K562 (cell line): ENCODE measurements around the gene POLRMT. TPM values are rescaled to one million over a fixed set of nuclear protein-coding genes. Genes with fewer than 3 reads are reported as not detected.

Experiments used
- ARNT ChIP-seq, 2 experiments: fragments of 450-650 bp; IDR thresholded peaks; 2 replicates each; pipeline ENCODE4 v1.6.1; 2016; ENCODE audit warnings: mild to moderate bottlenecking in 1 of 2
- ATF1 ChIP-seq, 2 experiments: fragments of 450-650 bp in 1 of 2; IDR thresholded peaks; 2 replicates each; pipeline ENCODE4 v1.6.1; 2016; ENCODE audit warnings: missing compliant biosample characterization in 1 of 2, missing genetic modification characterization in 1 of 2
- HNRNPH1 ChIP-seq: fragments of 200-400 bp; formaldehyde crosslinking; optimal IDR thresholded peaks from 2 replicates; pipeline ENCODE3; 2017; ENCODE audit warnings: low read depth, mild to moderate bottlenecking, low read length, moderate library complexity
- MAFK ChIP-seq: IDR thresholded peaks from 2 replicates; pipeline ENCODE4 v1.6.1; 2011; ENCODE audit warnings: low read length, improper control_type of control experiment
- MCM2 ChIP-seq: fragments of 450-650 bp; IDR thresholded peaks from 2 replicates; pipeline ENCODE4 v1.6.1; 2017; ENCODE audit warnings: low read depth, mild to moderate bottlenecking
- NRF1 ChIP-seq, 2 experiments: fragments of 450-650 bp; IDR thresholded peaks in 1 of 2; conservative IDR thresholded peaks in 1 of 2; 2 replicates each; pipeline ENCODE4 v1.6.1; 2014; ENCODE audit warnings: mild to moderate bottlenecking in 2 of 2
- POLR2G ChIP-seq: fragments of 200-400 bp; formaldehyde crosslinking; IDR thresholded peaks from 2 replicates; pipeline ENCODE4 v1.6.1; 2017; ENCODE audit warnings: low read depth, mild to moderate bottlenecking, antibody characterized with exemption, low read length, moderate library complexity
- RCOR1 ChIP-seq, 2 experiments: IDR thresholded peaks; 2 replicates each; pipeline ENCODE4 v1.6.1; 2012; ENCODE audit warnings: low read depth in 2 of 2, low read length in 2 of 2, borderline replicate concordance in 1 of 2, improper control_type of control experiment in 1 of 2
- SREBF2 ChIP-seq: sonication (generic); formaldehyde crosslinking; IDR thresholded peaks from 2 replicates; pipeline ENCODE4 v1.4.0; 2020; ENCODE audit warnings: mild to moderate bottlenecking, missing genetic modification reagents
- ZNF23 ChIP-seq: fragments of 250-450 bp; sonication (Bioruptor Pico); IDR thresholded peaks from 2 replicates; pipeline ENCODE4 v1.4.0; 2020; ENCODE audit warnings: mild to moderate bottlenecking
- ZNF347 ChIP-seq: fragments of 450-650 bp; formaldehyde crosslinking; IDR thresholded peaks from 2 replicates; pipeline ENCODE4 v1.4.0; 2020; ENCODE audit warnings: low read depth, mild to moderate bottlenecking, moderate library complexity
- ZNF384 ChIP-seq: IDR thresholded peaks from 2 replicates; pipeline ENCODE4 v1.6.1; 2012; ENCODE audit warnings: low read depth, low read length, improper control_type of control experiment
- polyA plus RNA-seq, 8 experiments: library from polyadenylated mRNA; depleted of rRNA in 4 of 8; stranded (reverse) in 5 of 8; unstranded in 3 of 8; fragments of >200 nt; fragmentation: Nextera tagmentation in 2 of 8; fragmentation: Illumina TruSeq in 1 of 8; extraction: Ambion mirVana in 2 of 8; extraction: Trizol in 1 of 8; gene quantifications; 2 replicates each; pipeline versions ENCODE4 v1.2.1 to v1.2.3, GENCODE V29; 2011 to 2014; ENCODE audit warnings: inconsistent platforms in 1 of 8, missing spikeins in 1 of 8
- total RNA-seq, 7 experiments: library from RNA; depleted of rRNA in 6 of 7; stranded (reverse); fragments of >200 nt in 6 of 7; fragmentation: Illumina TruSeq in 2 of 7; extraction: Trizol in 2 of 7; gene quantifications; 2 replicates each; pipeline versions ENCODE4 v1.2.1 to v1.2.3, GENCODE V29; 2011 to 2021; ENCODE audit warnings: low replicate concordance in 1 of 7
- TF ChIP-seq, protein P1 (sequence below): fragments of 200-800 bp; sonication (Bioruptor generic); IDR thresholded peaks from 2 replicates; pipeline ENCODE4 v1.6.1; 2016; ENCODE audit warnings: missing genetic modification characterization, missing compliant biosample characterization
- TF ChIP-seq, protein P2 (sequence below): fragments of 250-450 bp; sonication (Bioruptor Pico); IDR thresholded peaks from 2 replicates; pipeline ENCODE4 v1.4.0; 2020; ENCODE audit warnings: borderline replicate concordance
- TF ChIP-seq, protein P3 (sequence below): fragments of 450-650 bp; formaldehyde crosslinking; IDR thresholded peaks from 2 replicates; pipeline ENCODE4 v1.4.0; 2022; ENCODE audit warnings: mild to moderate bottlenecking, moderate library complexity
- TF ChIP-seq, protein P4 (sequence below): sonication (generic); formaldehyde crosslinking; IDR thresholded peaks from 2 replicates; pipeline ENCODE4 v1.8.1; 2023; ENCODE audit warnings: mild to moderate bottlenecking, missing genetic modification reagents, moderate library complexity
- TF ChIP-seq, protein P5 (sequence below): IDR thresholded peaks from 2 replicates; pipeline ENCODE4 v1.6.1; 2012; ENCODE audit warnings: low read depth, low read length, improper control_type of control experiment, borderline replicate concordance

Gene POLRMT
- total and polyA plus RNA-seq, 9 of the 15 experiments (the other 6 are each of a cell fraction or from before 2014, with no cell fraction given), result 30.3 to 144 (median 68.0) TPM

DNA sequence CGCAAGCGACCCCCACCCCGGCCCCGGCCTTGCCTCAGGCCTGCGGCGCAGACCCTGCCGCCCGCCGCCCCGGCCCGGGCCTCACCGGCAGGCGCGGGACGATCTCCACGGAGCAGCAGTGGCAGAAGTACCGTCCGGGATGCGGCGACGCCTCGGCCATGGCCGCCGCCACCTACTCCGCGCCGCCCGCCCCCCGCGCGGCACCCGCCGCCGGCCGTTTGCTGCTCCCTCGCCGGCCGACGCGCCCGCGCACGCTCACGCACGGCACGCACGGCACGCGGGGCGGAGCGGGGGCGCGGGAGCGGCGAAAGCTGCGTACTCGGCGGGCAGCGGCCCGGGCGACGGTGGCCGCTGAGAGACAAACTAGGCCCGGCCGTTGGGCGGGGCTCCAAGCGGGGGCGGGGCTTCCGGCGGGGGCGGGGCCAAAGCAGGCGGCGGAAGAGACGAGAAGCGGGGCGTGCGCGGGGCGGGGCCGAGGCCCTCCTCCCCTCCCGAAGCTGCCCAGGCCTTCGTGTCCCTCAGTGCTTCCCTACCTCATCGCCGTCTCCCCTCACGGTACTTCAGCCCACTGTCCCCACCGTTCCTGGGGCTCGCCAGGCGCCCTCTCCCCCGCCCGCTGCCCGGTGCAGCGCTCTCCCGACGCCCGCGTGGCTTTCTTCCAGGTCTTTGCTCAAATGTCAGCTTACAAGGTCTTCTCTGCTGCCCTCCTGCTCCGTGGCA, 29.8 kb upstream of the POLRMT start, which contains the start of gene RNF126 (continued):
- TF ChIP-seq, protein P1, sequence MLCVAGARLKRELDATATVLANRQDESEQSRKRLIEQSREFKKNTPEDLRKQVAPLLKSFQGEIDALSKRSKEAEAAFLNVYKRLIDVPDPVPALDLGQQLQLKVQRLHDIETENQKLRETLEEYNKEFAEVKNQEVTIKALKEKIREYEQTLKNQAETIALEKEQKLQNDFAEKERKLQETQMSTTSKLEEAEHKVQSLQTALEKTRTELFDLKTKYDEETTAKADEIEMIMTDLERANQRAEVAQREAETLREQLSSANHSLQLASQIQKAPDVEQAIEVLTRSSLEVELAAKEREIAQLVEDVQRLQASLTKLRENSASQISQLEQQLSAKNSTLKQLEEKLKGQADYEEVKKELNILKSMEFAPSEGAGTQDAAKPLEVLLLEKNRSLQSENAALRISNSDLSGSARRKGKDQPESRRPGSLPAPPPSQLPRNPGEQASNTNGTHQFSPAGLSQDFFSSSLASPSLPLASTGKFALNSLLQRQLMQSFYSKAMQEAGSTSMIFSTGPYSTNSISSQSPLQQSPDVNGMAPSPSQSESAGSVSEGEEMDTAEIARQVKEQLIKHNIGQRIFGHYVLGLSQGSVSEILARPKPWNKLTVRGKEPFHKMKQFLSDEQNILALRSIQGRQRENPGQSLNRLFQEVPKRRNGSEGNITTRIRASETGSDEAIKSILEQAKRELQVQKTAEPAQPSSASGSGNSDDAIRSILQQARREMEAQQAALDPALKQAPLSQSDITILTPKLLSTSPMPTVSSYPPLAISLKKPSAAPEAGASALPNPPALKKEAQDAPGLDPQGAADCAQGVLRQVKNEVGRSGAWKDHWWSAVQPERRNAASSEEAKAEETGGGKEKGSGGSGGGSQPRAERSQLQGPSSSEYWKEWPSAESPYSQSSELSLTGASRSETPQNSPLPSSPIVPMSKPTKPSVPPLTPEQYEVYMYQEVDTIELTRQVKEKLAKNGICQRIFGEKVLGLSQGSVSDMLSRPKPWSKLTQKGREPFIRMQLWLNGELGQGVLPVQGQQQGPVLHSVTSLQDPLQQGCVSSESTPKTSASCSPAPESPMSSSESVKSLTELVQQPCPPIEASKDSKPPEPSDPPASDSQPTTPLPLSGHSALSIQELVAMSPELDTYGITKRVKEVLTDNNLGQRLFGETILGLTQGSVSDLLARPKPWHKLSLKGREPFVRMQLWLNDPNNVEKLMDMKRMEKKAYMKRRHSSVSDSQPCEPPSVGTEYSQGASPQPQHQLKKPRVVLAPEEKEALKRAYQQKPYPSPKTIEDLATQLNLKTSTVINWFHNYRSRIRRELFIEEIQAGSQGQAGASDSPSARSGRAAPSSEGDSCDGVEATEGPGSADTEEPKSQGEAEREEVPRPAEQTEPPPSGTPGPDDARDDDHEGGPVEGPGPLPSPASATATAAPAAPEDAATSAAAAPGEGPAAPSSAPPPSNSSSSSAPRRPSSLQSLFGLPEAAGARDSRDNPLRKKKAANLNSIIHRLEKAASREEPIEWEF, result no peak
- TF ChIP-seq SREBF2 (CRISPR knock-in tag) (no peak), ZNF23 (no peak), ATF1 (CRISPR knock-in tag; IDR thresholded peaks at IDR 0.05) (0 out of 2 replicates have a peak, but pooled peaks have one; percentile 11), ATF1 (tag; IDR thresholded peaks at IDR 0.05) (no peak; the same call in 1 of the 2 replicates), MCM2 (no peak), MAFK (no peak), RCOR1 (IDR thresholded peaks at IDR 0.05; ENCODE audit: borderline replicate concordance in 1 of 2, low read depth in 2 of 2, low read length in 2 of 2) (no peak), ZNF384 (no peak), ZNF347 (no peak), ARNT (IDR thresholded peaks at IDR 0.05) (no peak), NRF1 (conservative IDR thresholded peaks at IDR 0.05 in 1 of 2, IDR thresholded peaks at IDR 0.05 in 1 of 2) (peak; percentile 81 to 82), HNRNPH1 (no peak), POLR2G (peak; percentile 78)
- TF ChIP-seq, protein P2, sequence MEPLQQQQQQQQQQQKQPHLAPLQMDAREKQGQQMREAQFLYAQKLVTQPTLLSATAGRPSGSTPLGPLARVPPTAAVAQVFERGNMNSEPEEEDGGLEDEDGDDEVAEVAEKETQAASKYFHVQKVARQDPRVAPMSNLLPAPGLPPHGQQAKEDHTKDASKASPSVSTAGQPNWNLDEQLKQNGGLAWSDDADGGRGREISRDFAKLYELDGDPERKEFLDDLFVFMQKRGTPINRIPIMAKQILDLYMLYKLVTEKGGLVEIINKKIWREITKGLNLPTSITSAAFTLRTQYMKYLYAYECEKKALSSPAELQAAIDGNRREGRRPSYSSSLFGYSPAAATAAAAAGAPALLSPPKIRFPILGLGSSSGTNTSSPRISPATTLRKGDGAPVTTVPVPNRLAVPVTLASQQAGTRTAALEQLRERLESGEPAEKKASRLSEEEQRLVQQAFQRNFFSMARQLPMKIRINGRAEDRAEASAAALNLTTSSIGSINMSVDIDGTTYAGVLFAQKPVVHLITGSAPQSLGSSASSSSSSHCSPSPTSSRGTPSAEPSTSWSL (CRISPR knock-in tag), result no peak
- TF ChIP-seq, protein P3, sequence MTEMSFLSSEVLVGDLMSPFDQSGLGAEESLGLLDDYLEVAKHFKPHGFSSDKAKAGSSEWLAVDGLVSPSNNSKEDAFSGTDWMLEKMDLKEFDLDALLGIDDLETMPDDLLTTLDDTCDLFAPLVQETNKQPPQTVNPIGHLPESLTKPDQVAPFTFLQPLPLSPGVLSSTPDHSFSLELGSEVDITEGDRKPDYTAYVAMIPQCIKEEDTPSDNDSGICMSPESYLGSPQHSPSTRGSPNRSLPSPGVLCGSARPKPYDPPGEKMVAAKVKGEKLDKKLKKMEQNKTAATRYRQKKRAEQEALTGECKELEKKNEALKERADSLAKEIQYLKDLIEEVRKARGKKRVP (CRISPR knock-in tag), result no peak
- TF ChIP-seq, protein P4, sequence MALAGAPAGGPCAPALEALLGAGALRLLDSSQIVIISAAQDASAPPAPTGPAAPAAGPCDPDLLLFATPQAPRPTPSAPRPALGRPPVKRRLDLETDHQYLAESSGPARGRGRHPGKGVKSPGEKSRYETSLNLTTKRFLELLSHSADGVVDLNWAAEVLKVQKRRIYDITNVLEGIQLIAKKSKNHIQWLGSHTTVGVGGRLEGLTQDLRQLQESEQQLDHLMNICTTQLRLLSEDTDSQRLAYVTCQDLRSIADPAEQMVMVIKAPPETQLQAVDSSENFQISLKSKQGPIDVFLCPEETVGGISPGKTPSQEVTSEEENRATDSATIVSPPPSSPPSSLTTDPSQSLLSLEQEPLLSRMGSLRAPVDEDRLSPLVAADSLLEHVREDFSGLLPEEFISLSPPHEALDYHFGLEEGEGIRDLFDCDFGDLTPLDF (CRISPR knock-in tag), result no peak
- TF ChIP-seq, protein P5, sequence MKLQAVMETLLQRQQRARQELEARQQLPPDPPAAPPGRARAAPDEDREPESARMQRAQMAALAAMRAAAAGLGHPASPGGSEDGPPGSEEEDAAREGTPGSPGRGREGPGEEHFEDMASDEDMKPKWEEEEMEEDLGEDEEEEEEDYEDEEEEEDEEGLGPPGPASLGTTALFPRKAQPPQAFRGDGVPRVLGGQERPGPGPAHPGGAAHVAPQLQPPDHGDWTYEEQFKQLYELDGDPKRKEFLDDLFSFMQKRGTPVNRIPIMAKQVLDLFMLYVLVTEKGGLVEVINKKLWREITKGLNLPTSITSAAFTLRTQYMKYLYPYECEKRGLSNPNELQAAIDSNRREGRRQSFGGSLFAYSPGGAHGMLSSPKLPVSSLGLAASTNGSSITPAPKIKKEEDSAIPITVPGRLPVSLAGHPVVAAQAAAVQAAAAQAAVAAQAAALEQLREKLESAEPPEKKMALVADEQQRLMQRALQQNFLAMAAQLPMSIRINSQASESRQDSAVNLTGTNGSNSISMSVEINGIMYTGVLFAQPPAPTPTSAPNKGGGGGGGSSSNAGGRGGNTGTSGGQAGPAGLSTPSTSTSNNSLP, result no peak
